Prostate gland (tissue), 2 donors: ENCODE results near the gene SSPN.

Experiments
- POLR2A ChIP-seq: fragments of 450-650 bp; IDR thresholded peaks from one replicate; pipeline ENCODE4 v1.6.1; 2016; ENCODE audit warnings: antibody characterized with exemption, mild to moderate bottlenecking
- TF ChIP-seq, protein P1 (sequence below), 4 experiments: fragments of 200-600 bp in 2 of 4; fragments of 450-650 bp in 2 of 4; sonication (generic) in 2 of 4; IDR thresholded peaks; 1 replicate in 3 of 4; 2 replicates in 1 of 4; pipeline ENCODE4 v1.5.1; 2016 to 2019; ENCODE audit warnings: antibody characterized with exemption in 4 of 4, mild to moderate bottlenecking in 2 of 4, moderate library complexity in 2 of 4

GRCh38 chr12:26299751-26300150, 104.4 kb downstream of the SSPN start:
- TF ChIP-seq, protein P1, sequence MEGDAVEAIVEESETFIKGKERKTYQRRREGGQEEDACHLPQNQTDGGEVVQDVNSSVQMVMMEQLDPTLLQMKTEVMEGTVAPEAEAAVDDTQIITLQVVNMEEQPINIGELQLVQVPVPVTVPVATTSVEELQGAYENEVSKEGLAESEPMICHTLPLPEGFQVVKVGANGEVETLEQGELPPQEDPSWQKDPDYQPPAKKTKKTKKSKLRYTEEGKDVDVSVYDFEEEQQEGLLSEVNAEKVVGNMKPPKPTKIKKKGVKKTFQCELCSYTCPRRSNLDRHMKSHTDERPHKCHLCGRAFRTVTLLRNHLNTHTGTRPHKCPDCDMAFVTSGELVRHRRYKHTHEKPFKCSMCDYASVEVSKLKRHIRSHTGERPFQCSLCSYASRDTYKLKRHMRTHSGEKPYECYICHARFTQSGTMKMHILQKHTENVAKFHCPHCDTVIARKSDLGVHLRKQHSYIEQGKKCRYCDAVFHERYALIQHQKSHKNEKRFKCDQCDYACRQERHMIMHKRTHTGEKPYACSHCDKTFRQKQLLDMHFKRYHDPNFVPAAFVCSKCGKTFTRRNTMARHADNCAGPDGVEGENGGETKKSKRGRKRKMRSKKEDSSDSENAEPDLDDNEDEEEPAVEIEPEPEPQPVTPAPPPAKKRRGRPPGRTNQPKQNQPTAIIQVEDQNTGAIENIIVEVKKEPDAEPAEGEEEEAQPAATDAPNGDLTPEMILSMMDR (IDR thresholded peaks at IDR 0.05): no peak
- TF ChIP-seq POLR2A: no peak
